HEK293 (cell line): ENCODE measurements around the gene C6orf136.
A peak's percentile ranks its signal among the peaks of the same experiment; 100 is the strongest.

ENCODE experiments used
- CTCF ChIA-PET: fragments of 350-600 bp; formaldehyde crosslinking; extraction: SDS; loops from one replicate; lab custom pipeline; 2021; ENCODE audit warnings: antibody characterized with exemption; lab: Yijun Ruan, JAX
- POLR2A ChIA-PET: fragments of 300-600 bp; formaldehyde crosslinking; extraction: SDS; loops from one replicate; lab custom pipeline; 2020; ENCODE audit warnings: antibody characterized with exemption, inconsistent platforms; lab: Yijun Ruan, JAX
- H3K27ac ChIP-seq: fragments of 200-500 bp; sonication (Bioruptor generic); 2 replicates; pipeline ENCODE4 v1.5.1; 2014; ENCODE audit warnings: low read depth, low read length, control low read depth, inconsistent platforms; ENCODE audit errors: extremely low read depth
- H3K36me3 ChIP-seq, 2 experiments: fragments of 200-500 bp in 1 of 2; sonication (Bioruptor generic) in 1 of 2; 1 replicate in 1 of 2; 2 replicates in 1 of 2; pipeline ENCODE4 v1.5.1; 2014 to 2017; ENCODE audit warnings: inconsistent platforms in 2 of 2, low read length in 2 of 2; ENCODE audit not compliant: control insufficient read depth in 2 of 2, insufficient read depth in 1 of 2
- H3K4me1 ChIP-seq: fragments of 200-500 bp; sonication (Bioruptor generic); 2 replicates; pipeline ENCODE4 v1.5.1; 2014; ENCODE audit warnings: mild to moderate bottlenecking, low read length, inconsistent platforms; ENCODE audit not compliant: control insufficient read depth, insufficient read depth
- H3K4me3 ChIP-seq: 2 replicates; pipeline ENCODE4 v1.5.1; 2011; ENCODE audit warnings: low read depth, mild to moderate bottlenecking, control low read depth, low read length, moderate library complexity
- H3K9me3 ChIP-seq: fragments of 200-500 bp; sonication (Bioruptor generic); 2 replicates; pipeline ENCODE4 v1.5.1; 2014; ENCODE audit warnings: low read depth, low read length, inconsistent platforms; ENCODE audit not compliant: control insufficient read depth, insufficient read depth
- HOXC10 ChIP-seq: sonication (generic); formaldehyde crosslinking; IDR thresholded peaks from 2 replicates; pipeline ENCODE4 v1.8.1; 2023; ENCODE audit warnings: mild to moderate bottlenecking, missing genetic modification reagents
- IKZF3 ChIP-seq: fragments of 450-650 bp; IDR thresholded peaks from 2 replicates; pipeline ENCODE4 v1.5.0; 2018; ENCODE audit warnings: missing biosample characterization, mild to moderate bottlenecking, missing genetic modification characterization, moderate library complexity
- KLF1 ChIP-seq: fragments of 450-650 bp; formaldehyde crosslinking; IDR thresholded peaks from 2 replicates; pipeline ENCODE4 v1.5.1; 2016; ENCODE audit warnings: missing biosample characterization, missing genetic modification characterization
- KLF17 ChIP-seq: fragments of 450-650 bp; formaldehyde crosslinking; IDR thresholded peaks from 2 replicates; pipeline ENCODE4 v1.5.1; 2016; ENCODE audit warnings: missing biosample characterization, missing genetic modification characterization
- PRDM1 ChIP-seq: fragments of 450-650 bp; formaldehyde crosslinking; IDR thresholded peaks from 2 replicates; pipeline ENCODE4; 2016; ENCODE audit warnings: missing biosample characterization, missing genetic modification characterization
- SP2 ChIP-seq: fragments of 450-650 bp; formaldehyde crosslinking; IDR thresholded peaks from 2 replicates; pipeline ENCODE4 v1.5.1; 2016; ENCODE audit warnings: missing biosample characterization, missing genetic modification characterization
- ZBTB8A ChIP-seq: fragments of 450-650 bp; formaldehyde crosslinking; IDR thresholded peaks from 2 replicates; pipeline ENCODE4 v1.5.1; 2016; ENCODE audit warnings: missing biosample characterization, missing genetic modification characterization
- ZFHX2 ChIP-seq: fragments of 450-650 bp; formaldehyde crosslinking; conservative IDR thresholded peaks from 2 replicates; pipeline ENCODE4 v1.5.1; 2016; ENCODE audit warnings: missing biosample characterization, missing genetic modification characterization
- ZFP37 ChIP-seq: fragments of 450-650 bp; formaldehyde crosslinking; IDR thresholded peaks from 2 replicates; pipeline ENCODE4 v1.5.1; 2016; ENCODE audit warnings: missing biosample characterization, missing genetic modification characterization
- ZNF140 ChIP-seq: fragments of 450-650 bp; formaldehyde crosslinking; IDR thresholded peaks from 2 replicates; pipeline ENCODE4 v1.5.1; 2016; ENCODE audit warnings: missing biosample characterization, missing genetic modification characterization
- ZNF146 ChIP-seq: fragments of 450-650 bp; formaldehyde crosslinking; IDR thresholded peaks from 2 replicates; pipeline ENCODE4 v1.5.1; 2016; ENCODE audit warnings: missing biosample characterization, missing genetic modification characterization
- ZNF366 ChIP-seq: fragments of 450-650 bp; formaldehyde crosslinking; conservative IDR thresholded peaks from 2 replicates; pipeline ENCODE4 v1.5.1; 2016; ENCODE audit warnings: missing biosample characterization, missing genetic modification characterization
- ZNF398 ChIP-seq: fragments of 450-650 bp; formaldehyde crosslinking; IDR thresholded peaks from 2 replicates; pipeline ENCODE4 v1.5.1; 2017; ENCODE audit warnings: missing biosample characterization, missing genetic modification characterization
- ZNF416 ChIP-seq: fragments of 450-650 bp; formaldehyde crosslinking; IDR thresholded peaks from 2 replicates; pipeline ENCODE4 v1.5.1; 2016; ENCODE audit warnings: missing biosample characterization, missing genetic modification characterization
- ZNF433 ChIP-seq: fragments of 450-650 bp; formaldehyde crosslinking; IDR thresholded peaks from 2 replicates; pipeline ENCODE4 v1.5.1; 2016; ENCODE audit warnings: missing biosample characterization, missing genetic modification characterization, low read depth
- ZNF585B ChIP-seq: fragments of 450-650 bp; formaldehyde crosslinking; IDR thresholded peaks from 2 replicates; pipeline ENCODE4 v1.5.1; 2016; ENCODE audit warnings: missing biosample characterization, missing genetic modification characterization
- ZNF660 ChIP-seq: fragments of 450-650 bp; IDR thresholded peaks from 2 replicates; pipeline ENCODE4 v1.5.1; 2018; ENCODE audit warnings: missing biosample characterization, mild to moderate bottlenecking, missing genetic modification characterization
- ZNF76 ChIP-seq: fragments of 450-650 bp; formaldehyde crosslinking; IDR thresholded peaks from 2 replicates; pipeline ENCODE4; 2016; ENCODE audit warnings: low read depth, missing biosample characterization, missing genetic modification characterization, borderline replicate concordance
- ZSCAN4 ChIP-seq: fragments of 450-650 bp; formaldehyde crosslinking; IDR thresholded peaks from 2 replicates; pipeline ENCODE4 v1.5.1; 2017; ENCODE audit warnings: missing biosample characterization, missing genetic modification characterization

The C6orf136 gene

GRCh38 chr6:30683183-30683979 is 36.4 kb downstream of the C6orf136 start (continued):
- TF ChIP-seq ZNF398 (tag by site-specific recombination) = peak; percentile 31; the same call in 1 of the 2 replicates
- no peak for TF ChIP-seq ZFP37
- peak; percentile 43; the same call in 1 of the 2 replicates for TF ChIP-seq IKZF3 (tag by site-specific recombination)
- peak; percentile 60; the same call in 1 of the 2 replicates for TF ChIP-seq PRDM1 (tag by site-specific recombination)

GRCh38 chr6:30683980-30684338 is 37.0 kb downstream of the C6orf136 start:
- Histone ChIP-seq H3K36me3 (peaks cover 0 to 14% of the 10 kb centered on the region in 2 experiments; a peak in 2 of 3 replicates), H3K9me3 (no peaks in the 10 kb centered on the region), H3K27ac (peak overlapping the region; percentile 70; the same call in 1 of the 2 replicates), H3K4me3 (peak overlapping the region; percentile 28), H3K4me1 (peaks cover 28% of the 10 kb centered on the region)
- TF ChIP-seq HOXC10 (CRISPR knock-in tag) (no peak), KLF17 (peak; percentile 29; the same call in 1 of the 2 replicates), ZBTB8A (0 out of 2 replicates have a peak, but pooled peaks have one; percentile 46), SP2 (peak; percentile 46), ZNF146 (tag by site-specific recombination) (no peak), KLF1 (tag by site-specific recombination) (peak; percentile 53), ZNF140 (tag by site-specific recombination) (no peak), ZNF585B (tag by site-specific recombination) (no peak), ZFHX2 (tag by site-specific recombination) (no peak), ZNF433 (tag by site-specific recombination) (no peak), ZNF76 (tag by site-specific recombination) (no peak), ZNF366 (tag by site-specific recombination) (peak; percentile 57), ZNF660 (tag by site-specific recombination) (no peak), ZNF416 (no peak), ZSCAN4 (tag by site-specific recombination) (peak; percentile 24; the same call in 1 of the 2 replicates)
- ChIA-PET POLR2A (interaction anchor here (0.8 to 7.6 kb wide), 7 partner anchors 11 to 61 kb away, joined by 3 to 120 read pairs (median 9); partner anchors contain the start of genes DHX16, IER3, MDC1 and TUBB), CTCF (interaction anchor here (0.6 to 19.6 kb wide), 5 partner anchors 11 to 201 kb away, joined by 3 to 692 read pairs (median 5); partner anchors contain the start of genes DHX16, MDC1 and TUBB)
